ENCODE data around the gene ZNF714.

ZNF714 gene

GRCh38 chr19:21149877-21150276, 67.9 kb downstream of the ZNF714 start:
- Histone ChIP-seq H3K27me3 (no peaks in the 10 kb centered on the region), H3K27ac (no peak overlapping the region), H3K4me3 (ENCODE audit: low read depth in 1 of 2, low read length in 1 of 2) (no peak overlapping the region), H3K9me3 (no peaks in the 10 kb centered on the region), H3K36me3 (peaks cover 46% of the 10 kb centered on the region), H3K4me1 (ENCODE audit: control insufficient read depth in 1 of 2, insufficient read depth in 1 of 2, low read depth in 1 of 2, low read length in 1 of 2) (no peaks in the 10 kb centered on the region)
- no peak for TF ChIP-seq CTCF (IDR thresholded peaks at IDR 0.05)

DNA sequence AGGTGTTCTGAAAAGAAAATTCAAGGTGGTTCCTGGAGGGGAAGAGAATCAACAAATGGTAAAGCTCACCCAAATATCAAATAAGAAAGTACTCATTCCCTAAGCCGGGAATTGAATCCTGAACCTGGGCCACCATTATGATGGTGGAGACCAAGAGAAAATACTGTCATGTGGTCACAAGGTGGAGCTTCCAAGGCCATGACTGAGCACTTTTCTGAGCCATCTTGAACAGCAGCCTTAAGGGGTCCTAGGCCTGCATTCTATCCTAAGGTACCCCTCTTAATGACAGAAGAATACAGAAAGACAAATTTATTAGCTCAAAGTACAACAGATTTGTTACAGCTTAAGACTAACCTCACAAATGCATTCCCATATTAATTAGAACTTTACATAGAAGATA, 69.5 kb downstream of the ZNF714 start:
- TF ChIP-seq CTCF (IDR thresholded peaks at IDR 0.05): no peak
- Histone ChIP-seq H3K27me3 (no peaks in the 10 kb centered on the region), H3K9me3 (no peaks in the 10 kb centered on the region), H3K36me3 (peaks cover 38% of the 10 kb centered on the region), H3K4me1 (ENCODE audit: control insufficient read depth in 1 of 2, insufficient read depth in 1 of 2, low read depth in 1 of 2, low read length in 1 of 2) (no peaks in the 10 kb centered on the region), H3K27ac (no peak overlapping the region), H3K4me3 (ENCODE audit: low read depth in 1 of 2, low read length in 1 of 2) (no peak overlapping the region)

GRCh38 chr19:21158523-21159135, 76.6 kb downstream of the ZNF714 start:
- no peak overlapping the region for H3K4me3 ChIP-seq (ENCODE audit: low read depth in 1 of 2, low read length in 1 of 2)
- no peaks in the 10 kb centered on the region for H3K9me3 ChIP-seq
- peaks cover 12% of the 10 kb centered on the region for H3K36me3 ChIP-seq
- no peaks in the 10 kb centered on the region for H3K4me1 ChIP-seq (ENCODE audit: control insufficient read depth in 1 of 2, insufficient read depth in 1 of 2, low read depth in 1 of 2, low read length in 1 of 2)
- no peak for TF ChIP-seq CTCF (IDR thresholded peaks at IDR 0.05)
- H3K27me3 ChIP-seq: no peaks in the 10 kb centered on the region
- no peak overlapping the region for H3K27ac ChIP-seq

- Histone ChIP-seq H3K27ac (no peak overlapping the region), H3K4me1 (ENCODE audit: control insufficient read depth in 1 of 2, insufficient read depth in 1 of 2, low read depth in 1 of 2, low read length in 1 of 2) (no peaks in the 10 kb centered on the region), H3K36me3 (peaks cover 33% of the 10 kb centered on the region), H3K9me3 (no peaks in the 10 kb centered on the region), H3K4me3 (ENCODE audit: low read depth in 1 of 2, low read length in 1 of 2) (no peak overlapping the region), H3K27me3 (no peaks in the 10 kb centered on the region)
- TF ChIP-seq CTCF (IDR thresholded peaks at IDR 0.05): no peak
These were observed 82.5 kb downstream of the ZNF714 start for GRCh38 chr19:21164541-21164940.

- H3K27ac ChIP-seq: no peak overlapping the region
- no peak for TF ChIP-seq CTCF (IDR thresholded peaks at IDR 0.05)
- no peaks in the 10 kb centered on the region for H3K4me1 ChIP-seq (ENCODE audit: control insufficient read depth in 1 of 2, insufficient read depth in 1 of 2, low read depth in 1 of 2, low read length in 1 of 2)
- H3K36me3 ChIP-seq: peaks cover 42% of the 10 kb centered on the region
- no peaks in the 10 kb centered on the region for H3K9me3 ChIP-seq
- H3K4me3 ChIP-seq (ENCODE audit: low read depth in 1 of 2, low read length in 1 of 2): no peak overlapping the region
- H3K27me3 ChIP-seq: no peaks in the 10 kb centered on the region
These were observed 84.4 kb downstream of the ZNF714 start for GRCh38 chr19:21166436-21166835.

Measured in neutrophil (primary cell).